Activated naive CD8-positive, alpha-beta T cell treated with anti-CD3 and anti-CD28 coated beads, Interleukin-2, amount 10 ng/mL, durations not matched to agents 7 days and 5 days (primary cell): Measurements from ENCODE around the gene ADSS2. TPM values are rescaled to one million over a fixed set of nuclear protein-coding genes. Genes with fewer than 3 reads are reported as not detected.
"Not testable (repeated sequence)": the region's sequence is repeated elsewhere in the genome, so short reads cannot be mapped to it uniquely, and the experiment has no call there.

Experiments used
- ATAC-seq: fragments of 150-1000 bp; cut with Tn5 transposase; one replicate; pipeline ENCODE4 v1.10.0; 2021; ENCODE audit warnings: low read depth, moderate library complexity
- POLR2A ChIA-PET: fragments of 350-600 bp; sonication (Branson Sonifier 250); formaldehyde crosslinking; loops from one replicate; lab custom pipeline; 2021; ENCODE audit warnings: antibody characterized with exemption; lab: Charles Lee
- DNase-seq: peaks from one replicate; pipeline ENCODE4 v3.0.0; 2021
- H3K27ac Mint-ChIP-seq: one replicate; pipeline ENCODE4 v1.8.0; 2022; ENCODE audit warnings: mild to moderate bottlenecking, mixed read lengths
- H3K27me3 Mint-ChIP-seq: one replicate; pipeline ENCODE4 v1.8.0; 2022; ENCODE audit warnings: mild to moderate bottlenecking, moderate library complexity, mixed read lengths
- H3K36me3 Mint-ChIP-seq: one replicate; pipeline ENCODE4 v1.8.0; 2021; ENCODE audit warnings: mild to moderate bottlenecking, mixed read lengths
- H3K4me1 Mint-ChIP-seq: one replicate; pipeline ENCODE4 v1.8.0; 2021; ENCODE audit warnings: mixed read lengths
- H3K4me3 Mint-ChIP-seq: one replicate; pipeline ENCODE4 v1.8.0; 2022; ENCODE audit warnings: mild to moderate bottlenecking, moderate library complexity, mixed read lengths
- H3K9me3 Mint-ChIP-seq: one replicate; pipeline ENCODE4 v1.8.0; 2021; ENCODE audit warnings: mixed read lengths
- total RNA-seq, 2 experiments: library from RNA; stranded (reverse); gene quantifications; one replicate each; pipeline ENCODE4 v1.2.3, GENCODE V29; 2021

The ADSS2 gene
- total RNA-seq, result 10 to 100 TPM; 52.5 to 54.6 TPM

- DNase-seq (no peak), ATAC-seq (no peak)
- Mint-ChIP-seq H3K9me3 (peaks cover 1% of the 10 kb centered on the region), H3K27ac (peak within 1 kb of the TSS; percentile 98), H3K4me3 (peak within 1 kb of the TSS; percentile 95), H3K27me3 (peaks cover 2% of the 10 kb centered on the region), H3K36me3 (peaks cover 24% of the 10 kb centered on the region), H3K4me1 (peaks cover 32% of the 10 kb centered on the region)
- POLR2A ChIA-PET, result interaction anchor here (0.6 to 1.3 kb wide), 4 partner anchors 9 to 520 kb away, joined by 3 to 7 read pairs (median 4); partner anchors contain the start of genes CATSPERE and HNRNPU
Measured at GRCh38 chr1:244451539-244451950, at the start of gene ADSS2. ADSS2 (minus strand) TSS chr1:244451909; CDS start chr1:244451817, 92 bp downstream.

GRCh38 chr1:244500515-244500914 is 48.8 kb upstream of the ADSS2 start:
- H3K4me3 Mint-ChIP-seq, H3K4me1 Mint-ChIP-seq, H3K36me3 Mint-ChIP-seq, DNase-seq, H3K27ac Mint-ChIP-seq, H3K9me3 Mint-ChIP-seq, POLR2A ChIA-PET, H3K27me3 Mint-ChIP-seq, ATAC-seq: not testable (repeated sequence)

GRCh38 chr1:244499484-244499883 is 47.8 kb upstream of the ADSS2 start:
- DNase-seq, H3K4me3 Mint-ChIP-seq, H3K27me3 Mint-ChIP-seq, H3K36me3 Mint-ChIP-seq, POLR2A ChIA-PET, H3K27ac Mint-ChIP-seq, H3K9me3 Mint-ChIP-seq, ATAC-seq, H3K4me1 Mint-ChIP-seq: not testable (repeated sequence)

- no peak overlapping the region for H3K27ac Mint-ChIP-seq
- H3K36me3 Mint-ChIP-seq, result no peaks in the 10 kb centered on the region
- DNase-seq, result no peak
- H3K9me3 Mint-ChIP-seq, result peaks cover 5% of the 10 kb centered on the region
- H3K4me1 Mint-ChIP-seq, result no peaks in the 10 kb centered on the region
- ATAC-seq, result no peak
- POLR2A ChIA-PET, result no interaction called here
- no peaks in the 10 kb centered on the region for H3K27me3 Mint-ChIP-seq
- H3K4me3 Mint-ChIP-seq, result no peak overlapping the region
Measured at GRCh38 chr1:244497805-244498204, 46.1 kb upstream of the ADSS2 start.

GRCh38 chr1:244496186-244496585 is 44.5 kb upstream of the ADSS2 start:
- Mint-ChIP-seq H3K27me3 (no peaks in the 10 kb centered on the region), H3K36me3 (no peaks in the 10 kb centered on the region), H3K27ac (no peak overlapping the region), H3K4me1 (no peaks in the 10 kb centered on the region), H3K4me3 (no peak overlapping the region), H3K9me3 (peaks cover 6% of the 10 kb centered on the region)
- POLR2A ChIA-PET, result no interaction called here
- ATAC-seq, result no peak
- DNase-seq, result no peak

- Mint-ChIP-seq H3K4me1 (no peaks in the 10 kb centered on the region), H3K36me3 (no peaks in the 10 kb centered on the region), H3K27ac (no peak overlapping the region), H3K4me3 (no peak overlapping the region), H3K9me3 (peaks cover 3% of the 10 kb centered on the region), H3K27me3 (no peaks in the 10 kb centered on the region)
- ATAC-seq (no peak), DNase-seq (no peak)
- POLR2A ChIA-PET, result no interaction called here
Measured at GRCh38 chr1:244494653-244495052, 42.9 kb upstream of the ADSS2 start.

- H3K4me3 Mint-ChIP-seq, DNase-seq, H3K4me1 Mint-ChIP-seq, H3K27me3 Mint-ChIP-seq, H3K36me3 Mint-ChIP-seq, H3K9me3 Mint-ChIP-seq, POLR2A ChIA-PET, H3K27ac Mint-ChIP-seq, ATAC-seq: not testable (repeated sequence)
Measured at GRCh38 chr1:244484971-244485370, 33.3 kb upstream of the ADSS2 start.

GRCh38 chr1:244473059-244473605 is 21.4 kb upstream of the ADSS2 start:
- ATAC-seq (no peak), DNase-seq (no peak)
- no peaks in the 10 kb centered on the region for H3K9me3 Mint-ChIP-seq
- no peaks in the 10 kb centered on the region for H3K36me3 Mint-ChIP-seq
- H3K27me3 Mint-ChIP-seq, result peaks cover 2% of the 10 kb centered on the region
- no peak overlapping the region for H3K27ac Mint-ChIP-seq
- H3K4me3 Mint-ChIP-seq, result no peak overlapping the region
- no peaks in the 10 kb centered on the region for H3K4me1 Mint-ChIP-seq
- POLR2A ChIA-PET, result no interaction called here

GRCh38 chr1:244466724-244467123 is 15.0 kb upstream of the ADSS2 start:
- POLR2A ChIA-PET, result interaction anchor here (0.9 kb wide), 1 partner anchor 127 kb away, joined by 3 read pairs; no protein-coding TSS in a partner anchor

GRCh38 chr1:244461245-244462071 is 9.7 kb upstream of the ADSS2 start, which contains the start of gene CATSPERE:
CATSPERE (plus strand) TSS chr1:244461273; CDS start chr1:244461430, 157 bp downstream.
- H3K36me3 Mint-ChIP-seq, result peaks cover 15% of the 10 kb centered on the region
- DNase-seq, result peak; percentile 81
- peak within 1 kb of the TSS; percentile 85 for H3K4me3 Mint-ChIP-seq
- H3K4me1 Mint-ChIP-seq, result peaks cover 15% of the 10 kb centered on the region
- no peaks in the 10 kb centered on the region for H3K27me3 Mint-ChIP-seq
- ATAC-seq, result peak; percentile 99
- peak within 1 kb of the TSS; percentile 95 for H3K27ac Mint-ChIP-seq
- peaks cover 7% of the 10 kb centered on the region for H3K9me3 Mint-ChIP-seq
- POLR2A ChIA-PET, result interaction anchor here (0.7 to 1.7 kb wide), 5 partner anchors 10 to 509 kb away, joined by 3 to 5 read pairs (median 4); a partner anchor contains a TSS

More at GRCh38 chr1:244466724-244467123, 15.0 kb upstream of the ADSS2 start:
- ATAC-seq (no peak), DNase-seq (no peak)
- Mint-ChIP-seq H3K27me3 (peaks cover 2% of the 10 kb centered on the region), H3K36me3 (no peaks in the 10 kb centered on the region), H3K9me3 (no peaks in the 10 kb centered on the region), H3K27ac (no peak overlapping the region), H3K4me1 (peaks cover under 1% of the 10 kb centered on the region), H3K4me3 (no peak overlapping the region)

GRCh38 chr1:244460197-244460596 is 8.5 kb upstream of the ADSS2 start:
- Mint-ChIP-seq H3K9me3 (peaks cover 7% of the 10 kb centered on the region), H3K36me3 (peaks cover 15% of the 10 kb centered on the region), H3K27ac (peak overlapping the region; percentile 70), H3K4me3 (peak overlapping the region; percentile 39), H3K27me3 (no peaks in the 10 kb centered on the region), H3K4me1 (peaks cover 15% of the 10 kb centered on the region)
- peak; percentile 34 for DNase-seq
- POLR2A ChIA-PET, result interaction anchor here (0.9 to 1.7 kb wide), 3 partner anchors 9 to 510 kb away, joined by 3 to 5 read pairs (median 4); no protein-coding TSS in a partner anchor
- ATAC-seq, result no peak

GRCh38 chr1:244458781-244459180 is 7.1 kb upstream of the ADSS2 start:
- Mint-ChIP-seq H3K4me3 (no peak overlapping the region), H3K36me3 (peaks cover 20% of the 10 kb centered on the region), H3K27me3 (peaks cover 2% of the 10 kb centered on the region), H3K9me3 (peaks cover 9% of the 10 kb centered on the region), H3K4me1 (peaks cover 15% of the 10 kb centered on the region), H3K27ac (no peak overlapping the region)
- POLR2A ChIA-PET, result interaction anchor here (1.1 kb wide), 1 partner anchor 376 kb away, joined by 3 read pairs; the partner anchor contains the start of gene COX20
- no peak for ATAC-seq
- no peak for DNase-seq

GRCh38 chr1:244456586-244456985 is 4.9 kb upstream of the ADSS2 start:
- Mint-ChIP-seq H3K4me1 (peaks cover 17% of the 10 kb centered on the region), H3K27ac (no peak overlapping the region), H3K36me3 (peaks cover 23% of the 10 kb centered on the region), H3K27me3 (peaks cover 2% of the 10 kb centered on the region), H3K4me3 (no peak overlapping the region), H3K9me3 (peaks cover 9% of the 10 kb centered on the region)
- POLR2A ChIA-PET, result no interaction called here
- no peak for DNase-seq
- no peak for ATAC-seq
